Measurements from ENCODE around the gene UXS1.
A peak's percentile ranks its signal among the peaks of the same experiment; 100 is the strongest.

The UXS1 gene

GRCh38 chr2:106107509-106108131 is 86.5 kb downstream of the UXS1 start:
- peak; percentile 47 to 60 for DNase-seq

- no peak for DNase-seq
Measured at GRCh38 chr2:106106622-106107508, 87.2 kb downstream of the UXS1 start.

GRCh38 chr2:106105151-106105922 is 88.8 kb downstream of the UXS1 start:
- no peak for DNase-seq

GRCh38 chr2:106104332-106105062 is 89.6 kb downstream of the UXS1 start:
- DNase-seq: peak; percentile 58 to 67

- no peak for DNase-seq
Measured at GRCh38 chr2:106099691-106100090, 94.4 kb downstream of the UXS1 start.

- no peak for DNase-seq
Measured at GRCh38 chr2:106098664-106099063, 95.4 kb downstream of the UXS1 start.

- no peak for DNase-seq
Measured at GRCh38 chr2:106098081-106098480, 96.0 kb downstream of the UXS1 start.

- no peak for DNase-seq
Measured at GRCh38 chr2:106097038-106098000, 96.8 kb downstream of the UXS1 start.

GRCh38 chr2:106096299-106097037 is 97.6 kb downstream of the UXS1 start:
- DNase-seq: no peak

GRCh38 chr2:106095478-106096298 is 98.4 kb downstream of the UXS1 start:
- peak; percentile 67 to 71 for DNase-seq

- DNase-seq: peak; percentile 30 to 42
Measured at GRCh38 chr2:106094131-106094841, 99.8 kb downstream of the UXS1 start.

GRCh38 chr2:106090916-106091618 is 103.0 kb downstream of the UXS1 start:
- DNase-seq: no peak

- no peak for DNase-seq
Measured at GRCh38 chr2:106089611-106090010, 104.5 kb downstream of the UXS1 start.

- peak; percentile 44 to 62 for DNase-seq
Measured at GRCh38 chr2:106085181-106085940, 108.7 kb downstream of the UXS1 start.

GRCh38 chr2:106080959-106081358 is 113.1 kb downstream of the UXS1 start:
- no peak for DNase-seq

- no peak for DNase-seq
Measured at GRCh38 chr2:106078096-106078495, 116.0 kb downstream of the UXS1 start.

- no peak for DNase-seq
Measured at GRCh38 chr2:106076941-106077340, 117.2 kb downstream of the UXS1 start.

GRCh38 chr2:106075048-106075447 is 119.1 kb downstream of the UXS1 start:
- DNase-seq: no peak
